Measurements from ENCODE around the gene GPR62.

GPR62 gene

GRCh38 chr3:51955893-51956770, 951 bp downstream of the GPR62 start:
- no peak for DNase-seq (ENCODE audit: low read depth)

DNA sequence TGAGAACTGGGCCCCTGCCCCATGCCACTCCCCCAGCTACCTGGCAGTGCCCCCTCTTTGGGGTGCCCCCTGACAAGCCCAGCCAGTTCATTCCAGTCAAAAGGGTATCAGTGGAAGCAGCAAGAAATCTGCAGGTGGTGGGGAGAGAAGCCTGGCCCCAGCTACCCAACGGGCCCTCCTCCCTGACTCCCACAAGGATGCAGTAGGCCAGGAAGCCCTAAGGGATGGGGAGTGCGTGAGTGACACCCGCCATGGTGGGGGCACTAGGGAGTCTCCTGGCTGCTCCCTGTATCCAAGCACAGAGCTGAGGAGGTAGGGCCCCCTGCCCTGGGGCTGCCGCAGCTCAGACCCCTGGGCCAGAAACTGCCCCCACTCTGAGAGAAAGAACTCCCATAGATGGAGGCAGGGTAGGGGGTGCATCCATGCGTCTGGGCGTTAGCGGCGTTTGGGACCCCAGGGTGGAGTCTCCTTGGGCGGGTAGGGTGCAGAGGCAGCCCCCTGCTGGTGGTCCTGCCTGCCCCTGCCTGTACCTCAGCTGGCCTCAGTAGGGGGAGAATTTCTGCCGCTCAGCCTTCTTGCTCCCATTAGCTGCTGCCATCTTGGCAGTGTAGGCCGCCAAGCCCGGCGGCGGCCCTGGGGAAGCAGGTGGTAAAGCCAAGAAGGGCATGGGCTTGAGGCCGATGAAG, 2.5 kb downstream of the GPR62 start:
- DNase-seq (ENCODE audit: low read depth): no peak

GRCh38 chr3:51958603-51959521, 3.7 kb downstream of the GPR62 start:
- no peak for DNase-seq (ENCODE audit: low read depth)

DNA sequence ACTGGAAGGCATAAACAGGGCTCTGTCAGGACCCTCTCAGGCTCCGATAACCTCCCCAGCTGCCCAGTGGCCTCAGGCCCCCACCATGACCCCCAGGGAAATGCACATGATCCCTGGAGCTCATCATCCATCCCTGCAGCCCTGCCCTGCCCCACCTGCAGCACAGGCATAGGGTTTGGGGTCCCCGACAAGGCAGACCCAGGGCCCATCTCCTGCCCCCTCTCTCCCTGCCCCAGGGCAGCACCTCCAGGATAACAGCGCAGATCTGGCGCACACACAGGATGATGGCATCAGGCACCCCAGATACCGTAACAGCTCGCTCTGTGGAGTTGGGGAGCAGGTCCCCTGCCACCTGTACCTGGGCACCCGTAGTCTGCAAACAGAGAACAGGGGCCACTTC, 4.5 kb downstream of the GPR62 start:
- DNase-seq (ENCODE audit: low read depth): no peak

- no peak for DNase-seq (ENCODE audit: low read depth)
These were observed 5.2 kb downstream of the GPR62 start for GRCh38 chr3:51960386-51960785.

DNA sequence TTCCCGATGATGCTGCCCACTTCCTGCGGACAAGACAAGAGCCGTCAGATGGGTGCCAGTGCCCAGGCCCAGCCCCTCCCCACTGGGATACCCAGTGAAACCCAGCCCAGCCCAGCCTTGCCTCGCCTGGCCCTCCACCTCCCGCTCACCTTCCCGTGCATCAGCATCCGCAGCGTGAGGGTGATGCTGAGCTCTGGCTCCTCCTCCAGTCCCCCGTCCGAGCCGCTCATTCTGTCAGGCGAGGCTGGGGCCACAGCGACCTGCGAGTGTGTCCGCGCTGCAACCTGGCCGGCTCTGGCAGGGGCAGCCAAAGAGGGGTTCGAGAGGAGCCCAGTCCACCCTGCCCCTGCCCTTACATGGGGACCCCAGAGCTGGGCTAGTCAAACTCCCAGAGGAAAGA, 5.8 kb downstream of the GPR62 start:
- DNase-seq (ENCODE audit: low read depth): no peak

- DNase-seq (ENCODE audit: low read depth): no peak
These were observed 6.7 kb downstream of the GPR62 start for GRCh38 chr3:51961602-51962569.

GRCh38 chr3:51962854-51963530, 7.8 kb downstream of the GPR62 start:
- DNase-seq (ENCODE audit: low read depth): no peak

GRCh38 chr3:51963951-51964451, 8.8 kb downstream of the GPR62 start:
- no peak for DNase-seq (ENCODE audit: low read depth)

- no peak for DNase-seq (ENCODE audit: low read depth)
These were observed 9.3 kb downstream of the GPR62 start for GRCh38 chr3:51964521-51964920.

- DNase-seq (ENCODE audit: low read depth): no peak
These were observed 10.8 kb downstream of the GPR62 start for GRCh38 chr3:51966016-51966415.

GRCh38 chr3:51966486-51966885, 11.3 kb downstream of the GPR62 start:
- no peak for DNase-seq (ENCODE audit: low read depth)

GRCh38 chr3:51966922-51967383, 11.8 kb downstream of the GPR62 start:
- DNase-seq (ENCODE audit: low read depth): no peak

DNA sequence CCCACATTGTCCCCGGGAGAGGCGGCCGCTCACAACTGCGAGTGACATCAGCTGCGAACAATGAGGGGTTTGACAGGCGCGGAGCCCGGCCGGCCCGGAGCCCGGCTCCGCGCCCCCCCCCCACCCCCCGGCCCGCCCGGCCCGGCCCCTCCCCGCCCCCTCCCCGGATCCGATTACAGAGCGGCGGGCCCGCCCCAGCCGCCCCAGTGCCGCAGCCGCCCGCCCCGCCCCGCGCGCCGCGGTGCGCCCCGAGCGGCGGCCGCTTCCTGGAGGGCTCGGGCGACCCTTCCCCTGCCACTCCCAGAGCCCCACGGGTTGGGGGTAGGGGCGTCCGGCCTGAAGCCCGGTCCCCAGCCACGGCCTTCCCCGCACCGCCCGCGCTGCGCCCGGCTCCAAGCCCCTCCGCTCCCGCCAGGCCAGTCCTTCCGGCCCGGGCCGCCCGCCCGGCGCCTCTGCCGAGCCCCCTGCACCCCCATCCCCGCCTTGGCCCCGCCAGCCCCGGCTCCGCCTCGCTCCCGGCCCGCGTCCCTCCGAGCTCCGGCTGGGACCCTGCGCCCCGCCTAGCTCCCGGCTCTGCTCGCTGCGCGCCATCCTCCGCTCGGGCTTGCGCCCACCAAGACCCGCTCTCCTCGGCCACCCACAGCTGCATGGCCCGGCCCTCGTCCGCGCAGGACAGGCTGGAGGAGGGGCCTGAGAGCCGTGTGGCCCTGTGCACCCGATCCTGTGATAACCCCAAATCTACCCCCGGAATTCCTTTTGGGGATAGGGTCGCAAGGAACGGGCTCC, 12.4 kb downstream of the GPR62 start, which contains the start of gene PCBP4:
Gene PCBP4, minus strand, starts transcription at position 71 of the 786 bp plus-strand sequence. CDS start 6,214 bp downstream, outside the sequence.
- no peak for DNase-seq (ENCODE audit: low read depth)

GRCh38 chr3:51968170-51968775, 13.1 kb downstream of the GPR62 start:
- DNase-seq (ENCODE audit: low read depth): no peak

GRCh38 chr3:51968883-51969678, 13.9 kb downstream of the GPR62 start:
- DNase-seq (ENCODE audit: low read depth): no peak

GRCh38 chr3:51969841-51970240, 14.7 kb downstream of the GPR62 start:
- no peak for DNase-seq (ENCODE audit: low read depth)
